ENCODE results near the gene RPGRIP1L. TPM values are rescaled to one million over a fixed set of nuclear protein-coding genes. Genes with fewer than 3 reads are reported as not detected.
"Not testable (repeated sequence)": the region's sequence is repeated elsewhere in the genome, so short reads cannot be mapped to it uniquely, and the experiment has no call there.

Gene RPGRIP1L
- total and polyA plus RNA-seq, 9 of the 15 experiments (the other 6 are each of a cell fraction or from before 2014, with no cell fraction given) = 3.2 to 7.7 (median 5.8) TPM

DNA sequence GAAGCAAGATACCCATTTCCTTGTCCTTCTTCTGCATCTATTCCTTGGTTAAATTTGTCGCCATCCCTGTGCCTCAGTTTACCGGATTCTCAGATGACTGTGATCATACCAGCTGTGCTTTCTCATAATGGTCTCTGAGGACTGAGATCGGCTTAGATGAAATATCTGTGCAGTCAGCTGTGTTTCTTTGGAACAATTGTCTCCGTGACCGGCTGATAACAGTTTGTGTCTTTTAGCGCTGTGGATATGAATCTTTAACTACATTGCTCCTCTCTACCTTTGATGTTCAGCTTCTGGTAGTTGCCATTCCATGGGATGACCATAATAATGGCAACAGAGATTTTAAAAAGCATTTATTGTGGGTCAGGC lies 770 bp upstream of the RPGRIP1L start (continued):
- TF ChIP-seq SMAD3 (CRISPR knock-in tag; conservative IDR thresholded peaks at IDR 0.05) (no peak), TARDBP (IDR thresholded peaks at IDR 0.05) (no peak), CBFB (CRISPR knock-in tag; IDR thresholded peaks at IDR 0.05) (0 out of 2 replicates have a peak, but pooled peaks have one; percentile 11), ZFPM2 (CRISPR knock-in tag; IDR thresholded peaks at IDR 0.05) (no peak), BCOR (IDR thresholded peaks at IDR 0.05) (peak; percentile 70), CHCHD3 (CRISPR knock-in tag; IDR thresholded peaks at IDR 0.05) (no peak), PHF20 (IDR thresholded peaks at IDR 0.05; ENCODE audit: partially characterized antibody) (no peak), PTTG1 (tag; IDR thresholded peaks at IDR 0.05; ENCODE audit: low read depth) (no peak), ZNF384 (IDR thresholded peaks at IDR 0.05; ENCODE audit: low read depth, low read length) (no peak), SREBF2 (CRISPR knock-in tag; IDR thresholded peaks at IDR 0.05) (no peak), ZFX (CRISPR knock-in tag; IDR thresholded peaks at IDR 0.05) (peak; percentile 11; the same call in 1 of the 2 replicates), SAFB2 (IDR thresholded peaks at IDR 0.05; ENCODE audit: borderline replicate concordance, low read depth, low read length, severe bottlenecking) (no peak), ZNF445 (CRISPR knock-in tag; IDR thresholded peaks at IDR 0.05; ENCODE audit: low read depth) (no peak), NFRKB (IDR thresholded peaks at IDR 0.05; ENCODE audit: low read depth) (no peak)

DNA sequence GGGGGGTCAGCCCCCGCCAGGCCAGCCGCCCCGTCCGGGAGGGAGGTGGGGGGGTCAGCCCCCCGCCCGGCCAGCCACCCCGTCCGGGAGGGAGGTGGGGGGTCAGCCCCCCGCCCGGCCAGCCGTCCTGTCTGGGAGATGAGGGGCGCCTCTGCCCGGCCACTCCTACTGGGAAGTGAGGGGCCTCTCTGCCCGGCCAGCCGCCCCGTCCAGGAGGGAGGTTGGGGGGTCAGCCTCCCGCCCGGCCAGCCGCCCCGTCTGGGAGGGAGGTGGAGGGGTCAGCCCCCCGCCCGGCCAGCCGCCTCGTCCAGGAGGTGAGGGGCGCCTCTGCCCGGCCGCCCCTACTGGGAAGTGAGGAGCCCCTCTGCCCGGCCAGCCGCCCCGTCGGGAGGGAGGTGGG lies 5.4 kb downstream of the RPGRIP1L start:
- H3K4me1 ChIP-seq (replicated peaks in 1 of 2; ENCODE audit: control insufficient read depth in 2 of 2, insufficient read depth in 2 of 2, low read length in 2 of 2); H4K20me1 ChIP-seq (replicated peaks; ENCODE audit: control insufficient read depth, insufficient read depth, low read length); H3K27ac ChIP-seq (ENCODE audit: extremely low read depth, low read depth, low read length); BruUV-seq (replicated peaks); H3K9me1 ChIP-seq (ENCODE audit: control insufficient read depth, insufficient read depth, low read length); H3K79me2 ChIP-seq (ENCODE audit: control insufficient read depth, insufficient read depth, low read length); H3K4me2 ChIP-seq (ENCODE audit: insufficient read depth, low read length); in situ Hi-C loops (cut with MboI); H3K4me3 ChIP-seq; H3K9ac ChIP-seq (ENCODE audit: insufficient read depth in 1 of 2, low read depth in 2 of 2, low read length in 2 of 2); DNase-seq (ENCODE audit: extremely low read depth in 1 of 4, low spot score in 3 of 4); H3K36me3 ChIP-seq (ENCODE audit: control insufficient read depth, insufficient read depth, low read length); H3K27me3 ChIP-seq (ENCODE audit: control insufficient read depth in 2 of 2, insufficient read depth in 2 of 2, low read length in 2 of 2); FAIRE-seq; CTCF ChIA-PET (ENCODE audit: low intra/inter-chr PET ratio); POLR2A ChIA-PET; intact Hi-C loops (cut with micrococcal nuclease); H3K9me3 ChIP-seq (replicated peaks; ENCODE audit: control insufficient read depth, insufficient read depth, low read depth, low read length); H2AFZ ChIP-seq (ENCODE audit: low read depth, low read length); ATAC-seq: not testable (repeated sequence)
- WGBS (ENCODE audit: insufficient coverage, low coverage, missing lambda C conversion rate) = no CpG with 5 or more reads among the region's 31 CpGs
